IPS-20b (cell line): ENCODE measurements around the gene SERBP1.

Experiments used
- H3K27ac ChIP-seq: one replicate; pipeline ENCODE4 v1.5.1; 2013; ENCODE audit warnings: low read length
- H3K27me3 ChIP-seq: 2 replicates; pipeline ENCODE4 v1.6.1; 2013; ENCODE audit warnings: mild to moderate bottlenecking, low read length, inconsistent platforms; ENCODE audit not compliant: insufficient read depth
- H3K36me3 ChIP-seq: 2 replicates; pipeline ENCODE4 v1.6.1; 2013; ENCODE audit warnings: low read depth, mild to moderate bottlenecking, inconsistent platforms, low read length, moderate library complexity; ENCODE audit not compliant: insufficient read depth
- H3K4me1 ChIP-seq: 2 replicates; pipeline ENCODE4 v1.6.1; 2013; ENCODE audit warnings: mild to moderate bottlenecking, control low read depth, inconsistent platforms, low read length, moderate library complexity; ENCODE audit not compliant: insufficient read depth
- H3K4me3 ChIP-seq: 2 replicates; pipeline ENCODE4 v1.5.1; 2013; ENCODE audit warnings: mild to moderate bottlenecking, low read length, inconsistent platforms
- H3K9ac ChIP-seq: 2 replicates; pipeline ENCODE4 v1.6.1; 2013; ENCODE audit warnings: low read depth, mild to moderate bottlenecking, inconsistent platforms, low read length, moderate library complexity
- H3K9me3 ChIP-seq: 2 replicates; pipeline ENCODE4 v1.6.1; 2013; ENCODE audit warnings: mild to moderate bottlenecking, low read depth, low read length, inconsistent platforms; ENCODE audit not compliant: insufficient read depth

SERBP1 gene

GRCh38 chr1:67376381-67376780, 53.8 kb downstream of the SERBP1 start:
- Histone ChIP-seq H3K27me3 (no peaks in the 10 kb centered on the region), H3K36me3 (no peaks in the 10 kb centered on the region), H3K4me1 (peaks cover 12% of the 10 kb centered on the region), H3K4me3 (no peak overlapping the region), H3K9ac (no peak overlapping the region), H3K9me3 (no peaks in the 10 kb centered on the region), H3K27ac (no peak overlapping the region)

GRCh38 chr1:67372898-67373297, 57.3 kb downstream of the SERBP1 start:
- Histone ChIP-seq H3K9ac (no peak overlapping the region), H3K4me1 (peaks cover 12% of the 10 kb centered on the region), H3K4me3 (no peak overlapping the region), H3K27ac (no peak overlapping the region), H3K36me3 (no peaks in the 10 kb centered on the region), H3K9me3 (no peaks in the 10 kb centered on the region), H3K27me3 (no peaks in the 10 kb centered on the region)

GRCh38 chr1:67372136-67372535, 58.1 kb downstream of the SERBP1 start:
- peaks cover 10% of the 10 kb centered on the region for H3K4me1 ChIP-seq
- no peak overlapping the region for H3K27ac ChIP-seq
- H3K36me3 ChIP-seq = no peaks in the 10 kb centered on the region
- H3K9ac ChIP-seq = no peak overlapping the region
- no peak overlapping the region for H3K4me3 ChIP-seq
- H3K9me3 ChIP-seq = no peaks in the 10 kb centered on the region
- no peaks in the 10 kb centered on the region for H3K27me3 ChIP-seq

- no peaks in the 10 kb centered on the region for H3K27me3 ChIP-seq
- no peak overlapping the region for H3K27ac ChIP-seq
- no peak overlapping the region for H3K4me3 ChIP-seq
- peaks cover 6% of the 10 kb centered on the region for H3K4me1 ChIP-seq
- no peaks in the 10 kb centered on the region for H3K9me3 ChIP-seq
- H3K36me3 ChIP-seq = no peaks in the 10 kb centered on the region
- no peak overlapping the region for H3K9ac ChIP-seq
Measured at GRCh38 chr1:67371681-67372080, 58.5 kb downstream of the SERBP1 start.

GRCh38 chr1:67371043-67371442, 59.2 kb downstream of the SERBP1 start:
- Histone ChIP-seq H3K4me1 (no peaks in the 10 kb centered on the region), H3K36me3 (no peaks in the 10 kb centered on the region), H3K27ac (no peak overlapping the region), H3K4me3 (no peak overlapping the region), H3K9me3 (no peaks in the 10 kb centered on the region), H3K9ac (no peak overlapping the region), H3K27me3 (no peaks in the 10 kb centered on the region)

- Histone ChIP-seq H3K4me1 (no peaks in the 10 kb centered on the region), H3K9ac (no peak overlapping the region), H3K36me3 (no peaks in the 10 kb centered on the region)
Measured at GRCh38 chr1:67368046-67368514, 62.1 kb downstream of the SERBP1 start.

GRCh38 chr1:67367370-67368045, 62.7 kb downstream of the SERBP1 start:
- no peaks in the 10 kb centered on the region for H3K36me3 ChIP-seq
- H3K9me3 ChIP-seq = no peaks in the 10 kb centered on the region
- no peak overlapping the region for H3K4me3 ChIP-seq
- H3K27me3 ChIP-seq = no peaks in the 10 kb centered on the region
- no peak overlapping the region for H3K9ac ChIP-seq
- no peak overlapping the region for H3K27ac ChIP-seq
- H3K4me1 ChIP-seq = no peaks in the 10 kb centered on the region

More at GRCh38 chr1:67368046-67368514, 62.1 kb downstream of the SERBP1 start:
- Histone ChIP-seq H3K27me3 (no peaks in the 10 kb centered on the region), H3K4me3 (no peak overlapping the region), H3K9me3 (no peaks in the 10 kb centered on the region), H3K27ac (no peak overlapping the region)

GRCh38 chr1:67361641-67362040, 68.6 kb downstream of the SERBP1 start:
- Histone ChIP-seq H3K27ac (no peak overlapping the region), H3K36me3 (no peaks in the 10 kb centered on the region), H3K4me1 (no peaks in the 10 kb centered on the region), H3K4me3 (no peak overlapping the region), H3K9ac (no peak overlapping the region), H3K27me3 (no peaks in the 10 kb centered on the region), H3K9me3 (no peaks in the 10 kb centered on the region)

GRCh38 chr1:67359592-67359991, 70.6 kb downstream of the SERBP1 start:
- Histone ChIP-seq H3K27ac (no peak overlapping the region), H3K36me3 (no peaks in the 10 kb centered on the region), H3K4me3 (no peak overlapping the region), H3K4me1 (no peaks in the 10 kb centered on the region), H3K27me3 (no peaks in the 10 kb centered on the region), H3K9ac (no peak overlapping the region), H3K9me3 (no peaks in the 10 kb centered on the region)
